ENCODE results near the gene ZZZ3. TPM values are rescaled to one million over a fixed set of nuclear protein-coding genes. Genes with fewer than 3 reads are reported as not detected.

The ZZZ3 gene
- polyA plus RNA-seq, 2 of the 4 experiments (the other 2 are of a cell fraction), result 20.7 to 32.2 TPM

DNA sequence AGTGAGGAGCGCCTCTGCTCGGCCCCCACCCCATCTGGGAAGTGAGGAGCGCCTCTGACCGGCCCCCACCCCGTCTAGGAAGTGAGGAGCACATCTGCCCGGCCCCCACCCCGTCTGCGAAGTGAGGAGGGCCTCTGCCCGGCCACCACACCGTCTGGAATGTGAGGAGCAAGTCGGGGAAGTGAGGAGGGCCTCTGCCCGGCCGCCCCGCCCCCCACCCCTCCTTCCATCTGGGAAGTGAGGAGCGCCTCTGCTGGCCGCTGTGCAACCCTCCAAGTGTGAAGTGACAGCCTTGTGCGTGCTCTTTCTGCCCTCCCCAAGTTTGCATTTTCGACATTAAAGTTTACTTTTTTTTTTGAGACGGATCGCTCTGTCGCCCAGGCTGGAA is 5.1 kb upstream of the ZZZ3 start:
- DNase-seq (ENCODE audit: low read depth in 1 of 2, low spot score in 1 of 2) (peak in 1 of 2 experiments; percentile 41), FAIRE-seq (no peak), ATAC-seq (no peak)
- POLR2A ChIA-PET, result no interaction called here
- no peak for TF ChIP-seq ZC3H11A (IDR thresholded peaks at IDR 0.05)
- TF ChIP-seq CHD4 (IDR thresholded peaks at IDR 0.05; ENCODE audit: borderline replicate concordance), result no peak
- 0 out of 3 replicates have a peak, but pooled peaks have one; percentile 7 for TF ChIP-seq CTCF (IDR thresholded peaks at IDR 0.05)
- no peak for TF ChIP-seq JUN (IDR thresholded peaks at IDR 0.05)
- TF ChIP-seq CBX8 (IDR thresholded peaks at IDR 0.05), result no peak
- no peak for TF ChIP-seq MAZ (IDR thresholded peaks at IDR 0.05; ENCODE audit: borderline replicate concordance, low read depth, low read length)
- Histone ChIP-seq H3K4me3 (0 out of 3 replicates have a peak overlapping the region, but pooled peaks have one; percentile 26), H3K4me1 (peaks cover 9% of the 10 kb centered on the region; the same call in 2 of the 3 replicates), H3K4me2 (peak overlapping the region; percentile 42; the same call in 2 of the 3 replicates), H3K27ac (peak overlapping the region; percentile 51 to 78; a peak in 5 of 6 replicates), H3K9me3 (no peaks in the 10 kb centered on the region)
- WGBS (ENCODE audit: missing lambda C conversion rate), result 40% methylated on average over 10 of the region's 21 CpGs
- CTCF ChIA-PET, result no interaction called here

- 83% methylated on average over 7 of the region's 33 CpGs for WGBS (ENCODE audit: missing lambda C conversion rate)
- peak overlapping the region; percentile 51 to 78; a peak in 5 of 6 replicates for H3K27ac ChIP-seq
- TF ChIP-seq HOXB13 (CRISPR knock-in tag; IDR thresholded peaks at IDR 0.05; ENCODE audit: low read depth), result no peak
- no peak for TF ChIP-seq POLR2A (IDR thresholded peaks at IDR 0.05; ENCODE audit: low read length)
- no peak for TF ChIP-seq RFX5 (IDR thresholded peaks at IDR 0.05)
- TF ChIP-seq NR3C1 (IDR thresholded peaks at IDR 0.05), result no peak
- TF ChIP-seq TFCP2L1 (CRISPR knock-in tag; IDR thresholded peaks at IDR 0.05), result no peak
- TF ChIP-seq SREBF2 (IDR thresholded peaks at IDR 0.05), result no peak
- TF ChIP-seq, protein P1, sequence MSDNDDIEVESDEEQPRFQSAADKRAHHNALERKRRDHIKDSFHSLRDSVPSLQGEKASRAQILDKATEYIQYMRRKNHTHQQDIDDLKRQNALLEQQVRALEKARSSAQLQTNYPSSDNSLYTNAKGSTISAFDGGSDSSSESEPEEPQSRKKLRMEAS (IDR thresholded peaks at IDR 0.05), result no peak
- TF ChIP-seq JUN (IDR thresholded peaks at IDR 0.05), result no peak
- peak overlapping the region; percentile 42; the same call in 2 of the 3 replicates for H3K4me2 ChIP-seq
- ATAC-seq (no peak), DNase-seq (ENCODE audit: low read depth in 1 of 2, low spot score in 1 of 2) (no peak), FAIRE-seq (no peak)
- H3K9me3 ChIP-seq, result no peaks in the 10 kb centered on the region
- CTCF ChIA-PET, result interaction anchor here (1.3 kb wide), 1 partner anchor 213 kb away, joined by 3 read pairs; no protein-coding TSS in a partner anchor
- H3K4me3 ChIP-seq, result no peak overlapping the region
- peaks cover 9% of the 10 kb centered on the region; the same call in 2 of the 3 replicates for H3K4me1 ChIP-seq
- POLR2A ChIA-PET, result no interaction called here
Measured at GRCh38 chr1:77686796-77687518, 4.5 kb upstream of the ZZZ3 start.

- FAIRE-seq (no peak), ATAC-seq (peak; percentile 88 to 92)
- peak overlapping the region; percentile 81 for H3K4me3 ChIP-seq
- TF ChIP-seq MAFK (IDR thresholded peaks at IDR 0.05; ENCODE audit: partially characterized antibody) (no peak), USF2 (IDR thresholded peaks at IDR 0.05) (no peak), PHF8 (IDR thresholded peaks at IDR 0.05; ENCODE audit: borderline replicate concordance, low read depth) (peak; percentile 31; the same call in 1 of the 2 replicates), HEYL (CRISPR knock-in tag; IDR thresholded peaks at IDR 0.05) (no peak), MYC (IDR thresholded peaks at IDR 0.05; ENCODE audit: borderline replicate concordance, low read length) (peak; percentile 87; the same call in 1 of the 2 replicates), ZC3H11A (IDR thresholded peaks at IDR 0.05) (no peak), JUNB (IDR thresholded peaks at IDR 0.05) (no peak), RARB (CRISPR knock-in tag; IDR thresholded peaks at IDR 0.05) (no peak), BHLHE40 (IDR thresholded peaks at IDR 0.05; ENCODE audit: low read depth, low read length) (no peak), MAZ (IDR thresholded peaks at IDR 0.05; ENCODE audit: borderline replicate concordance, low read depth, low read length) (no peak), GATA3 (IDR thresholded peaks at IDR 0.05; ENCODE audit: borderline replicate concordance) (no peak), ZFP36 (IDR thresholded peaks at IDR 0.05; ENCODE audit: borderline replicate concordance, partially characterized antibody) (no peak), RCOR1 (IDR thresholded peaks at IDR 0.05; ENCODE audit: low read depth, low read length) (no peak)
- TF ChIP-seq, protein P2, sequence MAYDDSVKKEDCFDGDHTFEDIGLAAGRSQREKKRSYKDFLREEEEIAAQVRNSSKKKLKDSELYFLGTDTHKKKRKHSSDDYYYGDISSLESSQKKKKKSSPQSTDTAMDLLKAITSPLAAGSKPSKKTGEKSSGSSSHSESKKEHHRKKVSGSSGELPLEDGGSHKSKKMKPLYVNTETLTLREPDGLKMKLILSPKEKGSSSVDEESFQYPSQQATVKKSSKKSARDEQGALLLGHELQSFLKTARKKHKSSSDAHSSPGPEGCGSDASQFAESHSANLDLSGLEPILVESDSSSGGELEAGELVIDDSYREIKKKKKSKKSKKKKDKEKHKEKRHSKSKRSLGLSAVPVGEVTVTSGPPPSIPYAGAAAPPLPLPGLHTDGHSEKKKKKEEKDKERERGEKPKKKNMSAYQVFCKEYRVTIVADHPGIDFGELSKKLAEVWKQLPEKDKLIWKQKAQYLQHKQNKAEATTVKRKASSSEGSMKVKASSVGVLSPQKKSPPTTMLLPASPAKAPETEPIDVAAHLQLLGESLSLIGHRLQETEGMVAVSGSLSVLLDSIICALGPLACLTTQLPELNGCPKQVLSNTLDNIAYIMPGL (CRISPR knock-in tag; IDR thresholded peaks at IDR 0.05; ENCODE audit: borderline replicate concordance), result no peak
- TF ChIP-seq, protein P3, sequence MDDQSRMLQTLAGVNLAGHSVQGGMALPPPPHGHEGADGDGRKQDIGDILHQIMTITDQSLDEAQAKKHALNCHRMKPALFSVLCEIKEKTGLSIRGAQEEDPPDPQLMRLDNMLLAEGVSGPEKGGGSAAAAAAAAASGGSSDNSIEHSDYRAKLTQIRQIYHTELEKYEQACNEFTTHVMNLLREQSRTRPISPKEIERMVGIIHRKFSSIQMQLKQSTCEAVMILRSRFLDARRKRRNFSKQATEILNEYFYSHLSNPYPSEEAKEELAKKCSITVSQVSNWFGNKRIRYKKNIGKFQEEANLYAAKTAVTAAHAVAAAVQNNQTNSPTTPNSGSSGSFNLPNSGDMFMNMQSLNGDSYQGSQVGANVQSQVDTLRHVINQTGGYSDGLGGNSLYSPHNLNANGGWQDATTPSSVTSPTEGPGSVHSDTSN (IDR thresholded peaks at IDR 0.05), result no peak
Measured at GRCh38 chr1:77683160-77684148, 996 bp upstream of the ZZZ3 start.

More at GRCh38 chr1:77683160-77684148, 996 bp upstream of the ZZZ3 start:
- Histone ChIP-seq H3K4me1 (peaks cover 37% of the 10 kb centered on the region), H3K27ac (peak overlapping the region; percentile 87 to 100), H3K4me2 (peak overlapping the region; percentile 94), H3K9me3 (no peaks in the 10 kb centered on the region)
- ChIA-PET CTCF (interaction anchor here (0.7 to 2.9 kb wide), 16 partner anchors 10 to 446 kb away, joined by 3 to 10 read pairs (median 4); partner anchors contain the start of gene AK5), POLR2A (interaction anchor here (0.5 to 2.2 kb wide), 6 partner anchors 10 to 648 kb away, joined by 3 to 16 read pairs (median 4); partner anchors contain the start of gene DNAJB4)
- WGBS (ENCODE audit: missing lambda C conversion rate), result under 1% methylated on average over 14 of the region's 72 CpGs
- peak; percentile 59 to 91 for DNase-seq (ENCODE audit: low read depth in 1 of 2, low spot score in 1 of 2)

Measured in A549 (cell line).